Mesendoderm (in vitro differentiated cells): ENCODE measurements around the gene TMIE.
A peak's percentile ranks its signal among the peaks of the same experiment; 100 is the strongest.

Source experiments
- DNase-seq: peaks from one replicate; pipeline ENCODE4 v3.0.0; 2013
- H2AK5ac ChIP-seq: 2 replicates; pipeline ENCODE4 v1.6.1; 2013; ENCODE audit warnings: low read length, inconsistent platforms
- H2BK120ac ChIP-seq: 2 replicates; pipeline ENCODE4 v1.6.1; 2013; ENCODE audit warnings: low read depth, mild to moderate bottlenecking, low read length, moderate library complexity, mixed read lengths
- H2BK15ac ChIP-seq: replicated peaks from 2 replicates; pipeline ENCODE4 v1.6.1; 2013; ENCODE audit warnings: low read depth, mild to moderate bottlenecking, moderate library complexity
- H2BK5ac ChIP-seq: 2 replicates; pipeline ENCODE4 v1.6.1; 2013; ENCODE audit warnings: low read length, inconsistent platforms
- H3K18ac ChIP-seq: 2 replicates; pipeline ENCODE4 v1.6.1; 2013; ENCODE audit warnings: mild to moderate bottlenecking, low read length, mixed read lengths
- H3K23ac ChIP-seq: one replicate; pipeline ENCODE4 v1.6.1; 2013; ENCODE audit warnings: low read length
- H3K27ac ChIP-seq: 2 replicates; pipeline ENCODE4 v1.5.1; 2013; ENCODE audit warnings: low read depth, mild to moderate bottlenecking, inconsistent platforms, low read length, moderate library complexity
- H3K27me3 ChIP-seq: 2 replicates; pipeline ENCODE4 v1.6.1; 2013; ENCODE audit warnings: low read length, control low read depth, mild to moderate bottlenecking, inconsistent platforms; ENCODE audit not compliant: insufficient read depth, poor library complexity
- H3K36me3 ChIP-seq: 2 replicates; pipeline ENCODE4 v1.6.1; 2013; ENCODE audit warnings: low read length, inconsistent platforms; ENCODE audit not compliant: control insufficient read depth, insufficient read depth
- H3K4ac ChIP-seq: one replicate; pipeline ENCODE4 v1.6.1; 2013; ENCODE audit warnings: low read depth, mild to moderate bottlenecking, low read length, moderate library complexity
- H3K4me1 ChIP-seq: 2 replicates; pipeline ENCODE4 v1.6.1; 2013; ENCODE audit warnings: low read depth, low read length, inconsistent platforms; ENCODE audit not compliant: control insufficient read depth
- H3K4me2 ChIP-seq: 2 replicates; pipeline ENCODE4 v1.6.1; 2013; ENCODE audit warnings: low read length
- H3K4me3 ChIP-seq: 2 replicates; pipeline ENCODE4 v1.5.1; 2013; ENCODE audit warnings: mild to moderate bottlenecking, low read length
- H3K56ac ChIP-seq: one replicate; pipeline ENCODE4 v1.6.1; 2013; ENCODE audit warnings: low read length
- H3K79me1 ChIP-seq: 2 replicates; pipeline ENCODE4 v1.6.1; 2013; ENCODE audit warnings: low read length, inconsistent platforms
- H3K79me2 ChIP-seq: 2 replicates; pipeline ENCODE4 v1.6.1; 2013; ENCODE audit warnings: mild to moderate bottlenecking, low read length; ENCODE audit not compliant: control insufficient read depth, insufficient read depth
- H3K9ac ChIP-seq: 2 replicates; pipeline ENCODE4 v1.6.1; 2013; ENCODE audit warnings: low read length, inconsistent platforms
- H4K5ac ChIP-seq: one replicate; pipeline ENCODE4 v1.6.1; 2013; ENCODE audit warnings: low read length
- H4K8ac ChIP-seq: one replicate; pipeline ENCODE4 v1.6.1; 2013; ENCODE audit warnings: low read depth, mild to moderate bottlenecking, control low read depth, low read length, moderate library complexity
- WGBS: extraction: QIAGEN DNeasy Blood & Tissue Kit; methylation state at CpG from one replicate; pipeline ENCODE4 v1.1.7; 2013; ENCODE audit warnings: low lambda C conversion rate, missing lambda C conversion rate; ENCODE audit not compliant: insufficient coverage; ENCODE audit errors: extremely low coverage; 5-methylcytosine and 5-hydroxymethylcytosine counted together

The TMIE gene

GRCh38 chr3:46670891-46671427 lies 30.2 kb upstream of the TMIE start:
- Histone ChIP-seq H3K56ac (no peak overlapping the region), H4K8ac (no peak overlapping the region), H4K5ac (no peak overlapping the region), H2AK5ac (no peak overlapping the region), H3K4me1 (no peaks in the 10 kb centered on the region), H3K27ac (no peak overlapping the region), H3K4ac (no peak overlapping the region), H2BK5ac (no peak overlapping the region), H3K27me3 (no peaks in the 10 kb centered on the region), H3K9ac (no peak overlapping the region), H3K79me2 (no peaks in the 10 kb centered on the region), H3K18ac (no peak overlapping the region), H2BK15ac (no peak overlapping the region), H2BK120ac (no peak overlapping the region), H3K23ac (no peak overlapping the region), H3K4me3 (no peak overlapping the region), H3K79me1 (no peaks in the 10 kb centered on the region), H3K36me3 (no peaks in the 10 kb centered on the region), H3K4me2 (no peak overlapping the region)
- no CpG with 5 or more reads among the region's 4 CpGs for WGBS
- no peak for DNase-seq

DNA sequence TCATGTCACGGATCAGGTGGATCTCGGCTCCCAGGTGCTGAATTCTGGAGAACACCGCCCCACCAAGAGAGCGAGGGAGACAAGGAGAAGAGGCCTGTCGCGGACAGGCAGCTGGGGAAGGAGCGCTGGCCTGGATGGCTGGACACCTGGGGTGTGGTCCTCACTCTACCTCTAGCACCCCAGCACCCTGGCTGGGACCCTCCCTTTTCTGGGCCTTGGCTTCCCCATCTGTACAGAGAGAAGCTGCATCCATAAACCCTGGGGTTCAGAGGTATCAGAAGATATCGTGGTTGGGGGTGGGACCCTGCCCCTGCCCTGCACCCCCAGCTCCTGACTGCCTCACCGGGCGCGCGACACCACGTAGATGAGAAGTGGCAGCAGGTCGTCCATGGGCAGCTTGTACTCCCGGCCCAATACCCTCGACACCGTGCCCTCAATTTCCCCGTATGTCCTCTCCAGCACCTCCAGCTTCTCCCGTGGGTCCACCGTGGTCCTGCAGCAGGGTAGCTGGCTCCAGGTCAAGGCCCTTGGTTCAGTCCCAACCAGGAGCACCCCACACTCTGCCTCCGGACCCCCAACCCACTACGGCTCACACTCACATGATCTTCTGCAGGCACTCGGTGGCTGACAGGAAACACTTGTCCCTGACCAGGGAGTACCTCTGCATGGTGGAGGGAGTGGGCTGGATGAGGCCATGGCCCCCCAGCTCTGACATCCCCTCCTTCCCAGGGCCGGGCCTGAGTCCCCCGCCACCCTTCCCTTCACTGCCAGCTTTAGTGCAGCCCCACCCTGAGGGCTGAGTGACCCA lies 29.4 kb upstream of the TMIE start:
- H2BK5ac ChIP-seq = no peak overlapping the region
- no peak overlapping the region for H3K23ac ChIP-seq
- H3K4me3 ChIP-seq = no peak overlapping the region
- H3K4me1 ChIP-seq = no peaks in the 10 kb centered on the region
- no peak overlapping the region for H4K8ac ChIP-seq
- no peaks in the 10 kb centered on the region for H3K36me3 ChIP-seq
- no peaks in the 10 kb centered on the region for H3K27me3 ChIP-seq
- no peak overlapping the region for H4K5ac ChIP-seq
- H3K79me2 ChIP-seq = no peaks in the 10 kb centered on the region
- H2AK5ac ChIP-seq = no peak overlapping the region
- no peak for DNase-seq
- no peak overlapping the region for H2BK15ac ChIP-seq
- H3K27ac ChIP-seq = no peak overlapping the region
- H3K4me2 ChIP-seq = no peak overlapping the region
- H3K18ac ChIP-seq = no peak overlapping the region
- no peak overlapping the region for H3K4ac ChIP-seq
- no peaks in the 10 kb centered on the region for H3K79me1 ChIP-seq
- H3K9ac ChIP-seq = no peak overlapping the region
- WGBS = no CpG with 5 or more reads among the region's 25 CpGs
- no peak overlapping the region for H2BK120ac ChIP-seq
- no peak overlapping the region for H3K56ac ChIP-seq

DNA sequence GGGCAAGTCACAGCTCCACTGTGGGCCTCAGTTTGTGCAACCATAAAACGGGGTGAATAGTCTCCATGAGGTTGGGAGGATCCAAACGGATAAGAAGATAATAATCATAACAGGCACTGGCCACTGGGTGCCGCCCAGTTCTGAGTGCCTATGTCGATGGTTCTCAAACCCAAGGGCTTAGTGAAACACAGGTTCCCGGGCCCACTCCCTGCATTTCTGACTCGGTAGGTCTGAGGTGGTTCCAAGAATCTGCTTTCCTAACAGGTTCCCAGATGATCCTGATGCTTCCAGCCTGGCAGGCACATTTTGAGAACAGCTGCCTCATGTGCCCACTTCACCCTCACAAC lies 28.9 kb upstream of the TMIE start:
- no CpG with 5 or more reads among the region's 6 CpGs for WGBS
- no peak for DNase-seq
- Histone ChIP-seq H2BK15ac (no peak overlapping the region), H3K23ac (no peak overlapping the region), H3K4ac (no peak overlapping the region), H3K4me2 (no peak overlapping the region), H3K9ac (no peak overlapping the region), H2BK5ac (no peak overlapping the region), H3K56ac (no peak overlapping the region), H3K27me3 (no peaks in the 10 kb centered on the region), H4K8ac (no peak overlapping the region), H3K18ac (no peak overlapping the region), H3K79me2 (no peaks in the 10 kb centered on the region), H2BK120ac (no peak overlapping the region), H3K4me1 (no peaks in the 10 kb centered on the region), H3K79me1 (no peaks in the 10 kb centered on the region), H3K36me3 (no peaks in the 10 kb centered on the region), H2AK5ac (no peak overlapping the region), H3K4me3 (no peak overlapping the region), H4K5ac (no peak overlapping the region), H3K27ac (no peak overlapping the region)

DNA sequence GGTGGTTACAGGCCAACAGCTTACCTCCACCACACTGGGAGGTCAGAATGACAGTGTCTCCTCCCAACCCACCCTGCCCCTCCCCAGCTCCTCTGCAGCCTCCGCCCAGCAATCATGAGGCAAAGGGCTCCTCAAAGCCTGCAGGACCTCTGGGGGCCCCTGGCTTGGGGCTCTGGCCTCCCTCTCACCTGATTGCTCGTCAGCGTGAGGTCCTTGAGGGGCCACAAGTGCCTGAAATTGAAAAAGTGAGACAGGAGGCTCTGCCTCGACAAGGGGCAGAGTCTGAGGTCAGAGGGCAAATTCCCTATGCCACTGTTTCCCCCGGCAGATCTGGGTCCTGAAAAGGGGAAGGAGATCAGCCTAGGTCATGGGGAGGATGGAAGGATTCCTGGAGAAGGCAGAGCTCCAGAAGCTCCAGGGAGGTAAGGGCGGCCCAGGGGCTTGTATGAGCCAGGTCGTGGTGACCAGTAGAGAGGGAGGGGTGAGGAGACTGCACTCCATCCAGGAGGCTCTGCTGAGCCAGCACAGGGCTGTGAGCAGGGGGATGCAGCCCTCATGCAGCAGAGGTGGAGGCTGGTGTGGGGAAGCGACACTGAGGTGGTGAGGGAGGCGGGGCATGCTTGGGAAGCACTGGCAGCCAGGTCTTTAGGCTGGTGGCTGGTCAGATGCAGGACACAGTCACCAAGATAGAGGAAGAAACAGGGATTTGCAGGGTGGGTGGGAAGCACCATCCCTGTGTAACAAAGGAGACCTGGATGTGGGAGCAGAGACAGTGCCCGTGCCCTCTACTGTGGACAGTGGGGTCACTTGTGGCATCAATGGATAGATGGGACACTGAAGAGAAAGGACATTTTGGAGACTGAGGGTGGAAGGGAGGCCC lies 27.8 kb upstream of the TMIE start:
- Histone ChIP-seq H3K4ac (no peak overlapping the region), H3K56ac (no peak overlapping the region), H3K79me1 (no peaks in the 10 kb centered on the region), H3K27ac (no peak overlapping the region), H4K5ac (no peak overlapping the region), H3K27me3 (no peaks in the 10 kb centered on the region), H2BK15ac (no peak overlapping the region), H3K4me3 (no peak overlapping the region), H2AK5ac (no peak overlapping the region), H3K4me2 (no peak overlapping the region), H3K36me3 (no peaks in the 10 kb centered on the region), H3K9ac (no peak overlapping the region), H4K8ac (no peak overlapping the region), H3K23ac (no peak overlapping the region), H3K79me2 (no peaks in the 10 kb centered on the region), H3K4me1 (no peaks in the 10 kb centered on the region), H2BK120ac (no peak overlapping the region), H3K18ac (no peak overlapping the region), H2BK5ac (no peak overlapping the region)
- DNase-seq = no peak
- no CpG with 5 or more reads among the region's 10 CpGs for WGBS

- no peaks in the 10 kb centered on the region for H3K79me1 ChIP-seq
- no peaks in the 10 kb centered on the region for H3K79me2 ChIP-seq
- H2BK120ac ChIP-seq = no peak overlapping the region
- no peak overlapping the region for H2AK5ac ChIP-seq
- H3K4ac ChIP-seq = no peak overlapping the region
- no peak overlapping the region for H3K4me3 ChIP-seq
- no peak overlapping the region for H3K27ac ChIP-seq
- peak; percentile 40 for DNase-seq
- H3K23ac ChIP-seq = no peak overlapping the region
- no peak overlapping the region for H3K56ac ChIP-seq
- H3K36me3 ChIP-seq = no peaks in the 10 kb centered on the region
- no peak overlapping the region for H2BK15ac ChIP-seq
- H3K4me1 ChIP-seq = no peaks in the 10 kb centered on the region
- no peak overlapping the region for H3K4me2 ChIP-seq
- H4K8ac ChIP-seq = no peak overlapping the region
- no CpG with 5 or more reads among the region's 12 CpGs for WGBS
- H3K18ac ChIP-seq = no peak overlapping the region
- no peaks in the 10 kb centered on the region for H3K27me3 ChIP-seq
- H3K9ac ChIP-seq = no peak overlapping the region
- H4K5ac ChIP-seq = no peak overlapping the region
- no peak overlapping the region for H2BK5ac ChIP-seq
Measured at GRCh38 chr3:46674031-46674845, 27.0 kb upstream of the TMIE start.
